DOHH2 (cell line): ENCODE data around the gene REN.

Experiments
- H3F3A ChIP-seq: fragments of 200-600 bp; sonication (generic), shearing (Covaris generic); 2 replicates; pipeline ENCODE4 v1.6.0; 2016; ENCODE audit warnings: antibody characterized with exemption, mild to moderate bottlenecking; ENCODE audit not compliant: control insufficient read depth, insufficient read depth
- H3K27ac ChIP-seq: fragments of 200-600 bp; sonication (generic); 2 replicates; pipeline ENCODE4 v1.5.1; 2014; ENCODE audit warnings: low read depth, mild to moderate bottlenecking, low read length, moderate library complexity
- H3K27me3 ChIP-seq: fragments of 200-600 bp; sonication (generic); 2 replicates; pipeline ENCODE4 v1.6.1; 2014; ENCODE audit warnings: mild to moderate bottlenecking, low read length, mixed read lengths; ENCODE audit not compliant: control insufficient read depth
- H3K36me3 ChIP-seq: fragments of 200-600 bp; sonication (generic); 2 replicates; pipeline ENCODE4 v1.6.1; 2014; ENCODE audit warnings: mild to moderate bottlenecking, low read length, moderate library complexity, mixed read lengths; ENCODE audit not compliant: control insufficient read depth
- H3K4me1 ChIP-seq: fragments of 200-600 bp; sonication (generic); 2 replicates; pipeline ENCODE4 v1.6.1; 2014; ENCODE audit warnings: mild to moderate bottlenecking, low read length, mixed read lengths; ENCODE audit not compliant: control insufficient read depth
- H3K4me2 ChIP-seq: fragments of 200-600 bp; sonication (generic); 2 replicates; pipeline ENCODE4 v1.6.0; 2014; ENCODE audit warnings: mild to moderate bottlenecking, low read length, moderate library complexity
- H3K4me3 ChIP-seq: fragments of 200-600 bp; sonication (generic); 2 replicates; pipeline ENCODE4 v1.5.1; 2014; ENCODE audit warnings: mild to moderate bottlenecking, low read length, mixed read lengths
- H3K79me2 ChIP-seq: fragments of 200-600 bp; sonication (generic); 2 replicates; pipeline ENCODE4 v1.6.1; 2014; ENCODE audit warnings: mild to moderate bottlenecking, low read length, mixed read lengths; ENCODE audit not compliant: control insufficient read depth
- H3K9me2 ChIP-seq: fragments of 200-600 bp; sonication (generic); replicated peaks from 2 replicates; pipeline ENCODE4 v1.6.1; 2014; ENCODE audit warnings: mild to moderate bottlenecking, low read length, mixed read lengths; ENCODE audit not compliant: control insufficient read depth
- H3K9me3 ChIP-seq: fragments of 200-600 bp; sonication (generic); 2 replicates; pipeline ENCODE4 v1.6.1; 2014; ENCODE audit warnings: antibody characterized with exemption, low read length, mixed read lengths; ENCODE audit not compliant: control insufficient read depth, insufficient read depth
- H4K20me1 ChIP-seq: fragments of 200-600 bp; sonication (generic); 2 replicates; pipeline ENCODE4 v1.6.0; 2014; ENCODE audit warnings: low read depth, mild to moderate bottlenecking, antibody characterized with exemption, low read length, moderate library complexity; ENCODE audit not compliant: control insufficient read depth, insufficient read depth
- EZH2phosphoT487 ChIP-seq: fragments of 200-600 bp; sonication (generic); IDR thresholded peaks from 2 replicates; pipeline ENCODE4 v1.6.1; 2017; ENCODE audit warnings: borderline replicate concordance, mild to moderate bottlenecking, antibody characterized with exemption, low read length, moderate library complexity, mixed read lengths
- TF ChIP-seq, protein P1 (sequence below): fragments of 200-600 bp; sonication (generic); IDR thresholded peaks from one replicate; pipeline ENCODE4 v1.5.1; 2014; ENCODE audit warnings: antibody characterized with exemption, mild to moderate bottlenecking, low read depth, low read length; ENCODE audit not compliant: poor library complexity, severe bottlenecking

The REN gene

DNA sequence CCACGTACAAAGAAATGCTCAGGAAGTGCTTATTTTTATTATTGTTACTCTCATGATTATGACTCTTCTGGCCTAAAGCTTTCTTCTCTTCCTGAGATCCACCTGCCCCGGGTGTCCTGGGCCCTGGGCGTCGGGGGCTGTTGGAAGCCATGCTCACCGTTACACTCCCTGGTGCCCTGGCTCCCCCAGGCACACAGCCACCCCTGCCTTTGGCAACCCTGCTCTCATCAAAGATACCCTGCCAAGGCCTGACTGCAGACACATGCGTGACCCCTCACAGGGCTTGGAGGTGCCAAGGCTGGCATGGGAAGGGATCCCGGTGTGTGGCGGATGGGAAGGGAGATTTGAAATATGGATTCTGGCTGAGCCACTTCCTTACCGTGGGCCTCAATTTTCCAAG is 33.4 kb upstream of the REN start:
- Histone ChIP-seq H3K4me2 (no peak overlapping the region), H3K9me2 (no peaks in the 10 kb centered on the region), H3K4me3 (no peak overlapping the region), H3K79me2 (no peaks in the 10 kb centered on the region), H3K4me1 (no peaks in the 10 kb centered on the region), H3K9me3 (peaks cover 2% of the 10 kb centered on the region), H3K27me3 (peaks cover 4% of the 10 kb centered on the region; the same call in 1 of the 2 replicates), H3F3A (no peaks in the 10 kb centered on the region), H4K20me1 (no peaks in the 10 kb centered on the region), H3K27ac (no peak overlapping the region), H3K36me3 (no peaks in the 10 kb centered on the region)
- TF ChIP-seq EZH2phosphoT487: no peak
- TF ChIP-seq, protein P1, sequence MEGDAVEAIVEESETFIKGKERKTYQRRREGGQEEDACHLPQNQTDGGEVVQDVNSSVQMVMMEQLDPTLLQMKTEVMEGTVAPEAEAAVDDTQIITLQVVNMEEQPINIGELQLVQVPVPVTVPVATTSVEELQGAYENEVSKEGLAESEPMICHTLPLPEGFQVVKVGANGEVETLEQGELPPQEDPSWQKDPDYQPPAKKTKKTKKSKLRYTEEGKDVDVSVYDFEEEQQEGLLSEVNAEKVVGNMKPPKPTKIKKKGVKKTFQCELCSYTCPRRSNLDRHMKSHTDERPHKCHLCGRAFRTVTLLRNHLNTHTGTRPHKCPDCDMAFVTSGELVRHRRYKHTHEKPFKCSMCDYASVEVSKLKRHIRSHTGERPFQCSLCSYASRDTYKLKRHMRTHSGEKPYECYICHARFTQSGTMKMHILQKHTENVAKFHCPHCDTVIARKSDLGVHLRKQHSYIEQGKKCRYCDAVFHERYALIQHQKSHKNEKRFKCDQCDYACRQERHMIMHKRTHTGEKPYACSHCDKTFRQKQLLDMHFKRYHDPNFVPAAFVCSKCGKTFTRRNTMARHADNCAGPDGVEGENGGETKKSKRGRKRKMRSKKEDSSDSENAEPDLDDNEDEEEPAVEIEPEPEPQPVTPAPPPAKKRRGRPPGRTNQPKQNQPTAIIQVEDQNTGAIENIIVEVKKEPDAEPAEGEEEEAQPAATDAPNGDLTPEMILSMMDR: no peak

DNA sequence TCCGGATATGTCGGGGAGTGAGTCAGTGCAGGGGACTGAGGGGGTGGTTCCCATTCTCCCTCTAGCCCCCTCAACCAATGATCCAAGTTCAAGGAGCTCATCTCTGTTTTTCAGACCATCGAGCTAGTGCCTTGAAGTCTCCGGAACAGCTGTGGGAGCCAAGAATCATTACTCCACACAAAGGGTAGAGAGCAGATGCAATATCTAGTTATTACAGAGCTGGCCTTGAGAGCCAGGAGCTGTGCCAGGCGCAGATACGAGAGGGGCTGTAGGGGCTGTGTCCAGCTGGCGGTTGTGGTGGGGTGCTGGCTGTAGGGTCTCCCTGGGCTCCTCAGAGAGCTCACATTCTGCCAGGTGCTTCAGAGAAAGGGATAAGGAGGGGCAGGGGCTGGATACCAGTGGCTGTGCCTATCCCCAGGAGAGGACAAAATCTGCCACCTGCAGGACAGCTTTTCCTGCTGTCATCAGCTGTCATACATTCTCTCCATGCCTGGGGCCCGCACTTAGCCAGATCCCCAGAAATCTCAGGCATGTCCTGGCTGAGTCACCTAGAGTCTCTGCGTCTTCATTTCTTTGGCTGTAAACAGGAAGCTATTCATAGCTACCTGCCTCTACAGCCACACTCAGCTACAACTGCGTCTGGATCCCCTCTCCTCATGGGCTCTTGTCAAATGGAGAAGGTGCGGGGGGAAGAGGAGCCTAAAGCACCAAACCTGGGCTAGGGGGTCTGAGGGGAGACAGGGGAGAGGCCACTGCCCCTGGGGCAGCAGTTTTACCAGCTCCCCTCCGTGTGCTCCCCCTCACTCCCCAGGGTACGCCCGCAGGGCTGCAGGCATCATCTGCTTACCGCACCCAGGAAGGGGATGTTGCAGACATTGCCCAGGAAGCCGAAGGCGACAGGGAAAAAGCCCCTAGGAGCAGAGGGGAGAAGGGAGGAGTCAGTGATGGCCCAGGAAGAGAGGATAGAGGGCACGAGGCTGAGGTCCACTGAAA is 32.5 kb upstream of the REN start:
- Histone ChIP-seq H3K36me3 (no peaks in the 10 kb centered on the region), H3K4me1 (no peaks in the 10 kb centered on the region), H3K79me2 (no peaks in the 10 kb centered on the region), H3K9me2 (no peaks in the 10 kb centered on the region), H3K27me3 (peaks cover 2% of the 10 kb centered on the region; the same call in 1 of the 2 replicates), H4K20me1 (no peaks in the 10 kb centered on the region), H3K27ac (no peak overlapping the region), H3K4me3 (no peak overlapping the region), H3F3A (no peaks in the 10 kb centered on the region), H3K9me3 (peaks cover 2% of the 10 kb centered on the region), H3K4me2 (no peak overlapping the region)
- TF ChIP-seq, protein P1: no peak
- no peak for TF ChIP-seq EZH2phosphoT487

DNA sequence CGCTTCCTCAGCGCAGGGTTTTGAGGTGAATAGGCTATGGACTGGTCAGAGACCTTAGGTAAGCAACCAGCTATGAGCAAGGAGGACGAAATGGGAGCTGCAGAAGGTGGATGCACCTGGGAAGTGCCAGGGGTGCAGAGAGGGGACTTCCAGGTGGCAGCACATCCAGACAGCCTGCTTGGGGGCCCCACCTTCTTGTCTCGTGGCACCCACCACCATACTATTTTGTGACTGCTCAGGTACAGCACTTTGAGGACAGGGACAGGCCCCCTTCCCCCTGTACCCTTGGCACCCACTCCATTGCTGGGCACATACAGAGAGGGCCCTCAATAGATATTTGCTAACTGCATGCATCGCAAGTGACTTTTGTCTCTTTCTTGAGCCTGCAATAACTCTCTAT is 30.9 kb upstream of the REN start:
- Histone ChIP-seq H3K4me1 (no peaks in the 10 kb centered on the region), H3K27me3 (peaks cover 16% of the 10 kb centered on the region), H3K4me2 (no peak overlapping the region), H3K27ac (no peak overlapping the region), H3F3A (no peaks in the 10 kb centered on the region), H3K4me3 (no peak overlapping the region), H4K20me1 (no peaks in the 10 kb centered on the region), H3K9me3 (peaks cover 2% of the 10 kb centered on the region), H3K9me2 (no peaks in the 10 kb centered on the region), H3K79me2 (no peaks in the 10 kb centered on the region), H3K36me3 (no peaks in the 10 kb centered on the region)
- TF ChIP-seq, protein P1: no peak
- TF ChIP-seq EZH2phosphoT487: no peak
